ENCODE data around the gene ACBD4.

DNA sequence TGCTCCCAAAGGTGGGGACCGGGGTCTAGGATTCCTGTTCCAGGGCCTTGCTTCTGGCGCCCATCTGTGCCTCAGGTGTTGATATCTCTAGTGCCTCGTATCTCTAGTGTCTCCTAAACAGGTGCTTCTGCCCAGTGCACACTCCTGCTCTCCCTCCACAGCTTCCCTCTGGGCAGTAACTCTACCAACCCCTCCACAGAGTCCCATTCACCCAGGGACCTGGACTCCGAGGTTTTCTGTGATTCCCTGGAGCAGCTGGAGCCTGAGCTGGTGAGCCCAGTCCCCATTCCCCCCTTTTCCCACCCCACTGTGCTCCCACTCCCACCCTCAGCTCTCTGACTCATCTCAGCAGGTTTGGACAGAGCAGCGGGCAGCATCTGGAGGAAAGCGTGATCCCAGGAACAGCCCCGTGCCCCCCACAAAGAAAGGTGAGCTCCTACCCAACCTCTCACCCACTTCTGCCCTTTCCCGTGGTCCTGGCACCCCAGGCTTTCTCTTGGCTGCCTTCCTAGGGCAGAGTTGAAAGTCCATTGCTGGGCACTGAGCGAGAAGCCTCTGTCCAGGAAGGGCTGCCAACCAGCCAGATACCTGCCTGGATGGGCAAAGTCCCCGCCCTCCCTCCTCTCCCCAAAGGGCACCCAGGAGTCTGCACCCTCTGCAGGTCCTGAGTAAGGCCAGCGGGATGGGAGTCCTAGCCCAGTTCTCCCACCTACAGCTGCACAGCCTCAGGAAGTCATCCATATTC, 2.2 kb downstream of the ACBD4 start:
- TF ChIP-seq, protein P1, sequence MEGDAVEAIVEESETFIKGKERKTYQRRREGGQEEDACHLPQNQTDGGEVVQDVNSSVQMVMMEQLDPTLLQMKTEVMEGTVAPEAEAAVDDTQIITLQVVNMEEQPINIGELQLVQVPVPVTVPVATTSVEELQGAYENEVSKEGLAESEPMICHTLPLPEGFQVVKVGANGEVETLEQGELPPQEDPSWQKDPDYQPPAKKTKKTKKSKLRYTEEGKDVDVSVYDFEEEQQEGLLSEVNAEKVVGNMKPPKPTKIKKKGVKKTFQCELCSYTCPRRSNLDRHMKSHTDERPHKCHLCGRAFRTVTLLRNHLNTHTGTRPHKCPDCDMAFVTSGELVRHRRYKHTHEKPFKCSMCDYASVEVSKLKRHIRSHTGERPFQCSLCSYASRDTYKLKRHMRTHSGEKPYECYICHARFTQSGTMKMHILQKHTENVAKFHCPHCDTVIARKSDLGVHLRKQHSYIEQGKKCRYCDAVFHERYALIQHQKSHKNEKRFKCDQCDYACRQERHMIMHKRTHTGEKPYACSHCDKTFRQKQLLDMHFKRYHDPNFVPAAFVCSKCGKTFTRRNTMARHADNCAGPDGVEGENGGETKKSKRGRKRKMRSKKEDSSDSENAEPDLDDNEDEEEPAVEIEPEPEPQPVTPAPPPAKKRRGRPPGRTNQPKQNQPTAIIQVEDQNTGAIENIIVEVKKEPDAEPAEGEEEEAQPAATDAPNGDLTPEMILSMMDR (conservative IDR thresholded peaks at IDR 0.05; ENCODE audit: low read depth, low read length): no peak
- TF ChIP-seq CEBPB (IDR thresholded peaks at IDR 0.05; ENCODE audit: low read depth, low read length) (no peak), CHD1 (IDR thresholded peaks at IDR 0.05; ENCODE audit: low read depth, low read length) (no peak), RFX5 (IDR thresholded peaks at IDR 0.05; ENCODE audit: low read depth, low read length) (no peak), MAFK (IDR thresholded peaks at IDR 0.05; ENCODE audit: low read depth, low read length) (no peak), SMC3 (IDR thresholded peaks at IDR 0.05; ENCODE audit: low read depth, low read length) (no peak), POLR2A (IDR thresholded peaks at IDR 0.05; ENCODE audit: low read depth, low read length) (no peak)

All from IMR-90 (cell line).